Right lung (tissue), 5 donors: Measurements from ENCODE around the gene DNAJB1. TPM values are rescaled to one million over a fixed set of nuclear protein-coding genes. Genes with fewer than 3 reads are reported as not detected.
"Not testable (repeated sequence)": the region's sequence is repeated elsewhere in the genome, so short reads cannot be mapped to it uniquely, and the experiment has no call there.

Experiments
- DNase-seq, 2 donors: peaks; one replicate each; pipeline ENCODE4 v3.0.0-alpha.2; 2013
- polyA plus RNA-seq, 5 donors: library from polyadenylated mRNA; unstranded; fragments of 120-200 nt; gene quantifications; one replicate each; pipeline versions ENCODE4 v1.2.1 to v1.2.3, GENCODE V29; 2013; ENCODE audit warnings: inconsistent platforms in 1 of 5, low replicate concordance in 1 of 5; ENCODE audit not compliant: insufficient read length in 5 of 5, insufficient read depth in 1 of 5

DNAJB1 gene
- polyA plus RNA-seq, 5 donors = 71.3 to 112 (median 83.8) TPM

- no peak for DNase-seq
Observed at GRCh38 chr19:14555918-14556661, 37.9 kb upstream of the DNAJB1 start.

GRCh38 chr19:14554382-14554812, 36.2 kb upstream of the DNAJB1 start:
- no peak for DNase-seq

GRCh38 chr19:14553939-14554243, 35.7 kb upstream of the DNAJB1 start:
- no peak for DNase-seq

GRCh38 chr19:14553042-14553938, 35.1 kb upstream of the DNAJB1 start:
- DNase-seq = no peak

GRCh38 chr19:14552006-14552360, 33.8 kb upstream of the DNAJB1 start:
- not testable (repeated sequence) for DNase-seq

- DNase-seq = not testable (repeated sequence)
Observed at GRCh38 chr19:14551134-14552005, 33.2 kb upstream of the DNAJB1 start.

GRCh38 chr19:14550201-14550754, 32.1 kb upstream of the DNAJB1 start:
- no peak for DNase-seq

- no peak for DNase-seq
Observed at GRCh38 chr19:14545716-14546082, 27.5 kb upstream of the DNAJB1 start.

- no peak for DNase-seq
Observed at GRCh38 chr19:14544977-14545715, 26.9 kb upstream of the DNAJB1 start.

GRCh38 chr19:14544047-14544446, 25.9 kb upstream of the DNAJB1 start:
- no peak for DNase-seq

- no peak for DNase-seq
Observed at GRCh38 chr19:14542711-14543328, 24.6 kb upstream of the DNAJB1 start.

GRCh38 chr19:14541979-14542378, 23.8 kb upstream of the DNAJB1 start:
- not testable (repeated sequence) for DNase-seq

GRCh38 chr19:14540741-14541525, 22.7 kb upstream of the DNAJB1 start:
- no peak for DNase-seq

GRCh38 chr19:14536926-14537692, 18.9 kb upstream of the DNAJB1 start:
- peak; percentile 51 to 55 for DNase-seq

- DNase-seq = no peak
Observed at GRCh38 chr19:14533450-14533849, 15.3 kb upstream of the DNAJB1 start.

GRCh38 chr19:14530506-14530905, 12.3 kb upstream of the DNAJB1 start:
- DNase-seq = no peak

GRCh38 chr19:14530005-14530348, 11.8 kb upstream of the DNAJB1 start:
- DNase-seq = no peak

- peak; percentile 99 to 100 for DNase-seq
Observed at GRCh38 chr19:14529254-14530004, 11.2 kb upstream of the DNAJB1 start, which contains the start of gene TECR. TSS of gene TECR (plus strand) at chr19:14529594. CDS start at chr19:14529697, 103 bp downstream.
